SK-N-SH (cell line): Measurements from ENCODE around the gene GGCX.

Experiments
- EP300 ChIP-seq, 2 experiments: IDR thresholded peaks; 2 replicates each; pipeline versions ENCODE4 v1.4.0 to v1.6.1; 2012; ENCODE audit warnings: borderline replicate concordance in 1 of 2, low read depth in 1 of 2, low read length in 1 of 2
- EZH2phosphoT487 ChIP-seq: fragments of 200-600 bp; sonication (generic); IDR thresholded peaks from 2 replicates; pipeline ENCODE4 v1.6.1; 2017; ENCODE audit warnings: low read depth, mixed run types, mild to moderate bottlenecking, antibody characterized with exemption, moderate library complexity, borderline replicate concordance
- FOSL2 ChIP-seq: IDR thresholded peaks from 2 replicates; pipeline ENCODE4 v1.4.0; 2012; ENCODE audit warnings: low read depth, mild to moderate bottlenecking, moderate library complexity, borderline replicate concordance
- FOXM1 ChIP-seq: IDR thresholded peaks from 2 replicates; pipeline ENCODE4 v1.4.0; 2012; ENCODE audit warnings: low read depth, mild to moderate bottlenecking
- NRF1 ChIP-seq: IDR thresholded peaks from 2 replicates; pipeline ENCODE4 v1.6.1; 2012; ENCODE audit warnings: low read depth, mild to moderate bottlenecking, low read length
- RAD21 ChIP-seq: IDR thresholded peaks from 2 replicates; pipeline ENCODE4 v1.6.1; 2012; ENCODE audit warnings: mild to moderate bottlenecking, low read length
- RCOR1 ChIP-seq: fragments of 150-350 bp; IDR thresholded peaks from 2 replicates; pipeline ENCODE4 v1.6.1; 2017; ENCODE audit warnings: antibody characterized with exemption, low read length
- RFX5 ChIP-seq: IDR thresholded peaks from 2 replicates; pipeline ENCODE4 v1.6.1; 2012; ENCODE audit warnings: mild to moderate bottlenecking, improper control_type of control experiment, low read length
- YY1 ChIP-seq: IDR thresholded peaks from 2 replicates; pipeline ENCODE4 v1.4.0; 2012; ENCODE audit warnings: low read depth, mild to moderate bottlenecking
- TF ChIP-seq, protein P1 (sequence below): fragments of 200-600 bp; sonication (generic); IDR thresholded peaks from 2 replicates; pipeline ENCODE4 v1.6.1; 2017; ENCODE audit warnings: antibody characterized with exemption, mild to moderate bottlenecking, moderate library complexity
- TF ChIP-seq, protein P2 (sequence below): fragments of 150-350 bp; IDR thresholded peaks from 2 replicates; pipeline ENCODE4 v1.6.1; 2017; ENCODE audit warnings: antibody characterized with exemption, low read length, low read depth, borderline replicate concordance
- TF ChIP-seq, protein P3 (sequence below): IDR thresholded peaks from 2 replicates; pipeline ENCODE4 v1.4.0; 2012; ENCODE audit warnings: low read depth, borderline replicate concordance
- TF ChIP-seq, protein P4 (sequence below): fragments of 150-350 bp; IDR thresholded peaks from 2 replicates; pipeline ENCODE4 v1.6.1; 2016; ENCODE audit warnings: mild to moderate bottlenecking, low read depth, low read length

DNA sequence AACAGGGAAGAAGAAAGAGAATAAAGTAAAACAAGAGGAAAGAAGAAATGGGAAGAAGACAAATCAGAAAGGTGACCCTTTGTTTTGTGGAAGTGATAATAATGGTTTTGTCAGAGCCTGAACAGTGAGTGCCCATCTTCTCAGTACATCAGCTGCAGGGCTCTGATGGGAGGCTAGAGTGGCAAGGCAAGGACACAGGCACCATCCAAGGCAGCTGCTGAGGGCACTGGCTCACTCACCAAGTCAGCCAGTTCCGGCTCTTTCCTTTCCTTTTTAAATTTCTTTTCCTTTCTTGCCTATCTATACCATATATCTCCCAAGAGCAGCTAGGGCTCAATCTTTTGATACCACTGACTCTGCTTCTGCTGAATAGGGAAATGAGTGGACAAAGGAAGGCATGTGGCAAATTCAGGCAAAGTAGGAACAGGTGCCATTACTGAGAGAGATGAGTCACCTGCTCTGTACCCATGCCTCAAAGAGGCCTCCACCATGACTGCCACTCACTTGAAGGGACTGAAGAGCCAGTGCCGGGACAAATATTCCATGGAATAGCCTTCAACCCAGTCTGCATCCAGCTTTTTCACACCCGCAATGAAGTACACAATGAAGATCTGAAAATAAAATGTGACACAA is 6.2 kb downstream of the GGCX start:
- TF ChIP-seq FOSL2: no peak
- TF ChIP-seq EP300 (IDR thresholded peaks at IDR 0.05; ENCODE audit: borderline replicate concordance in 1 of 2, low read depth in 1 of 2, low read length in 1 of 2): no peak
- TF ChIP-seq, protein P1, sequence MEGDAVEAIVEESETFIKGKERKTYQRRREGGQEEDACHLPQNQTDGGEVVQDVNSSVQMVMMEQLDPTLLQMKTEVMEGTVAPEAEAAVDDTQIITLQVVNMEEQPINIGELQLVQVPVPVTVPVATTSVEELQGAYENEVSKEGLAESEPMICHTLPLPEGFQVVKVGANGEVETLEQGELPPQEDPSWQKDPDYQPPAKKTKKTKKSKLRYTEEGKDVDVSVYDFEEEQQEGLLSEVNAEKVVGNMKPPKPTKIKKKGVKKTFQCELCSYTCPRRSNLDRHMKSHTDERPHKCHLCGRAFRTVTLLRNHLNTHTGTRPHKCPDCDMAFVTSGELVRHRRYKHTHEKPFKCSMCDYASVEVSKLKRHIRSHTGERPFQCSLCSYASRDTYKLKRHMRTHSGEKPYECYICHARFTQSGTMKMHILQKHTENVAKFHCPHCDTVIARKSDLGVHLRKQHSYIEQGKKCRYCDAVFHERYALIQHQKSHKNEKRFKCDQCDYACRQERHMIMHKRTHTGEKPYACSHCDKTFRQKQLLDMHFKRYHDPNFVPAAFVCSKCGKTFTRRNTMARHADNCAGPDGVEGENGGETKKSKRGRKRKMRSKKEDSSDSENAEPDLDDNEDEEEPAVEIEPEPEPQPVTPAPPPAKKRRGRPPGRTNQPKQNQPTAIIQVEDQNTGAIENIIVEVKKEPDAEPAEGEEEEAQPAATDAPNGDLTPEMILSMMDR: no peak
- TF ChIP-seq NRF1: no peak
- TF ChIP-seq, protein P2, sequence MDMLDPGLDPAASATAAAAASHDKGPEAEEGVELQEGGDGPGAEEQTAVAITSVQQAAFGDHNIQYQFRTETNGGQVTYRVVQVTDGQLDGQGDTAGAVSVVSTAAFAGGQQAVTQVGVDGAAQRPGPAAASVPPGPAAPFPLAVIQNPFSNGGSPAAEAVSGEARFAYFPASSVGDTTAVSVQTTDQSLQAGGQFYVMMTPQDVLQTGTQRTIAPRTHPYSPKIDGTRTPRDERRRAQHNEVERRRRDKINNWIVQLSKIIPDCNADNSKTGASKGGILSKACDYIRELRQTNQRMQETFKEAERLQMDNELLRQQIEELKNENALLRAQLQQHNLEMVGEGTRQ: no peak
- TF ChIP-seq RAD21: no peak
- no peak for TF ChIP-seq RFX5
- no peak for TF ChIP-seq EZH2phosphoT487
- no peak for TF ChIP-seq YY1
- no peak for TF ChIP-seq FOXM1
- TF ChIP-seq RCOR1: no peak
- TF ChIP-seq, protein P3, sequence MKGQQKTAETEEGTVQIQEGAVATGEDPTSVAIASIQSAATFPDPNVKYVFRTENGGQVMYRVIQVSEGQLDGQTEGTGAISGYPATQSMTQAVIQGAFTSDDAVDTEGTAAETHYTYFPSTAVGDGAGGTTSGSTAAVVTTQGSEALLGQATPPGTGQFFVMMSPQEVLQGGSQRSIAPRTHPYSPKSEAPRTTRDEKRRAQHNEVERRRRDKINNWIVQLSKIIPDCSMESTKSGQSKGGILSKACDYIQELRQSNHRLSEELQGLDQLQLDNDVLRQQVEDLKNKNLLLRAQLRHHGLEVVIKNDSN: no peak
- TF ChIP-seq, protein P4, sequence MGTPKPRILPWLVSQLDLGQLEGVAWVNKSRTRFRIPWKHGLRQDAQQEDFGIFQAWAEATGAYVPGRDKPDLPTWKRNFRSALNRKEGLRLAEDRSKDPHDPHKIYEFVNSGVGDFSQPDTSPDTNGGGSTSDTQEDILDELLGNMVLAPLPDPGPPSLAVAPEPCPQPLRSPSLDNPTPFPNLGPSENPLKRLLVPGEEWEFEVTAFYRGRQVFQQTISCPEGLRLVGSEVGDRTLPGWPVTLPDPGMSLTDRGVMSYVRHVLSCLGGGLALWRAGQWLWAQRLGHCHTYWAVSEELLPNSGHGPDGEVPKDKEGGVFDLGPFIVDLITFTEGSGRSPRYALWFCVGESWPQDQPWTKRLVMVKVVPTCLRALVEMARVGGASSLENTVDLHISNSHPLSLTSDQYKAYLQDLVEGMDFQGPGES: no peak
